ENCODE data around the gene ZNF783. TPM values are rescaled to one million over a fixed set of nuclear protein-coding genes. Genes with fewer than 3 reads are reported as not detected.

ZNF783 gene
- total RNA-seq, 6 experiments from 2014 or later = 7.8 to 8.9 (median 8.5) TPM

DNA sequence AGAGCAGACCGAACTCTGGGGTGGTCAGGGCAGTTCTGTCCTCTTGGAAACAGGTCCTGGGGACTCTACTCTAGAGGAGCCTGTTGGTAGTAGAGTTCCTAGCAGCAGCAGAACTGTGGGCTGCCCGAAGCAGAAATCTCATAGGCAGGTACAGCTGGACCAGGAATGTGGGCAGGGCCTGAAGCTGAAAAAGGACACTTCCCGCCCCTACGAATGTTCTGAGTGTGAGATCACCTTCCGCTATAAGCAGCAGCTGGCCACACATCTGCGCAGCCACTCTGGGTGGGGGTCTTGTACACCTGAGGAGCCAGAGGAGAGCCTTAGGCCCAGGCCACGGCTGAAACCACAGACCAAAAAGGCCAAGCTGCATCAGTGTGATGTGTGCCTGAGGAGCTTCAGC is 8.3 kb upstream of the ZNF783 start:
- no peaks in the 10 kb centered on the region for H3K9me3 Mint-ChIP-seq
- TF ChIP-seq, protein P1, sequence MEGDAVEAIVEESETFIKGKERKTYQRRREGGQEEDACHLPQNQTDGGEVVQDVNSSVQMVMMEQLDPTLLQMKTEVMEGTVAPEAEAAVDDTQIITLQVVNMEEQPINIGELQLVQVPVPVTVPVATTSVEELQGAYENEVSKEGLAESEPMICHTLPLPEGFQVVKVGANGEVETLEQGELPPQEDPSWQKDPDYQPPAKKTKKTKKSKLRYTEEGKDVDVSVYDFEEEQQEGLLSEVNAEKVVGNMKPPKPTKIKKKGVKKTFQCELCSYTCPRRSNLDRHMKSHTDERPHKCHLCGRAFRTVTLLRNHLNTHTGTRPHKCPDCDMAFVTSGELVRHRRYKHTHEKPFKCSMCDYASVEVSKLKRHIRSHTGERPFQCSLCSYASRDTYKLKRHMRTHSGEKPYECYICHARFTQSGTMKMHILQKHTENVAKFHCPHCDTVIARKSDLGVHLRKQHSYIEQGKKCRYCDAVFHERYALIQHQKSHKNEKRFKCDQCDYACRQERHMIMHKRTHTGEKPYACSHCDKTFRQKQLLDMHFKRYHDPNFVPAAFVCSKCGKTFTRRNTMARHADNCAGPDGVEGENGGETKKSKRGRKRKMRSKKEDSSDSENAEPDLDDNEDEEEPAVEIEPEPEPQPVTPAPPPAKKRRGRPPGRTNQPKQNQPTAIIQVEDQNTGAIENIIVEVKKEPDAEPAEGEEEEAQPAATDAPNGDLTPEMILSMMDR (IDR thresholded peaks at IDR 0.05) = no peak
- no peak for DNase-seq

DNA sequence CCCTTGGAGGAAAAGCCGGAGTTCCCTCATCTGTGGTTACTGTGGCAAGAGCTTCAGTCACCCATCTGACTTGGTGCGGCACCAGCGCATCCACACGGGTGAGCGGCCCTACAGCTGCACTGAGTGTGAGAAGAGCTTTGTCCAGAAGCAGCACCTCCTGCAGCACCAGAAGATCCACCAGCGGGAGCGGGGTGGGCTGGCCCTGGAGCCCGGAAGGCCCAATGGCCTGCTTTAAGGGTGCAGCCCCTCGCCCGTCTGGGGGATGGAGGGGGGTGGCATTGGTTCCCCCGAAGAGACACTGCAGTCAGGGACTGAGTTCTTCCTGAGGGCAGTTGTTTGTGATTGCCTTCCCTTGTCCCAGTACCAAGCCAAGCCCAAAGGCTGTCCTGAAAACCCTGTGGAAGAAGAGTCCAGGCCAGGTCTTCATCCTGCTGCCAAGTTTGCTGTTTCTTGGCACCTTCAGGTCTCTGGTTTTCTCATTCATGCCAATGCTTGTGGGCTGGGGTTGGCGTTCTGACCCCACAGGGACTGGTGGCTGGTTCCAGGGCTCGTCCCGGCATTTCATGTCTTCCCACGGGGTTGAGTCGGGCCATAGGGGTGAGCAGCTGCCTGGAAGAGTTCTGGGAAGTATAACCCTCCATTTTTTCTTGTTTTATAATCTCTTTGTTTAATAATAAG is 7.7 kb upstream of the ZNF783 start:
- Mint-ChIP-seq H3K27me3 (ENCODE audit: insufficient read depth) (no peaks in the 10 kb centered on the region), H3K4me3 (no peak overlapping the region), H3K9me3 (no peaks in the 10 kb centered on the region), H3K36me3 (ENCODE audit: low read depth) (peaks cover 21% of the 10 kb centered on the region), H3K27ac (no peak overlapping the region), H3K4me1 (ENCODE audit: low read depth) (peaks cover 25% of the 10 kb centered on the region)
- DNase-seq = no peak
- TF ChIP-seq, protein P1 (IDR thresholded peaks at IDR 0.05) = no peak

More for the DNA sequence above, 8.3 kb upstream of the ZNF783 start:
- Mint-ChIP-seq H3K27ac (no peak overlapping the region), H3K4me3 (no peak overlapping the region), H3K27me3 (ENCODE audit: insufficient read depth) (no peaks in the 10 kb centered on the region), H3K36me3 (ENCODE audit: low read depth) (peaks cover 21% of the 10 kb centered on the region), H3K4me1 (ENCODE audit: low read depth) (peaks cover 29% of the 10 kb centered on the region)

DNA sequence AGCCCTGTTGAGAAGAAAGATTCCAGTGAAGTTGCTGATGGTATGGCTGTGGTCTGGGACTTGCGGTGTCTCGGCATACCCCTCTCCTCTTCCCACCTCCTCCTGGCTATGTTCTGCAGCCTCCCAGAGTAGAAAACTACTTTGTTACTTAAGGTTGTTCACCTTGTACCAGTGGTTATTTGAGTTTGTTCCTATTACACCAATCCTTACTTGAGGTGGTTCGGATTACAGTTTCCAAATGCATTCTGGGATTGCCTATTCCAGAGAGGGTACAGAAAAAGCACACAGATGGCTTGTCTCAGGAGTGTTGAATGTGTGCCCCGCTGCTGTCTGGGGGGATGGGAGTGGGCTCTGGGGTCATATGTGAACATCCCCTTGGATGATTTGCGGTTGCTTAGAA is 6.8 kb upstream of the ZNF783 start:
- peaks cover 21% of the 10 kb centered on the region for H3K36me3 Mint-ChIP-seq (ENCODE audit: low read depth)
- TF ChIP-seq, protein P1 (IDR thresholded peaks at IDR 0.05) = no peak
- H3K4me1 Mint-ChIP-seq (ENCODE audit: low read depth) = peaks cover 23% of the 10 kb centered on the region
- no peaks in the 10 kb centered on the region for H3K9me3 Mint-ChIP-seq
- no peak for DNase-seq
- no peaks in the 10 kb centered on the region for H3K27me3 Mint-ChIP-seq (ENCODE audit: insufficient read depth)
- no peak overlapping the region for H3K4me3 Mint-ChIP-seq
- H3K27ac Mint-ChIP-seq = no peak overlapping the region

DNA sequence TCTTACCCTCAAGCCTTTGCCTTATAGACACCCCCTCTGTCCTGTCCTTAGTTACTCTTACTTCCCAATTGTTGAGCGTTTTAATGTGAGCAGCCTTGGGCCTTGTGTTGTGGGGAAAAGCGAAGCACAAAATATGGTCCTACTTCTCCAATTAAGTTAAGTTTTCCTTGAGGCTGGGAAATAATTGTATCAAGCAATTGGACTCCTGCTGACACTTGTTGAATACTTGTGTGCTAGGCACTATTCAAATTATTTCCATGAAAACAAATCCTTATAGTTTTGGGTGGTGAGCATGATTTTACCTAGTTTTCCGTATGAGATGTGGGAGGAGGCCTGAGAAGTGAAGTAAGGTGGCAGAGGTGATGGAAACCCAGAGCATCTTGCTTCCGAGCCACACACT is 5.4 kb upstream of the ZNF783 start:
- H3K36me3 Mint-ChIP-seq (ENCODE audit: low read depth) = peaks cover 21% of the 10 kb centered on the region
- peak overlapping the region; percentile 70; the same call in 1 of the 2 replicates for H3K27ac Mint-ChIP-seq
- no peaks in the 10 kb centered on the region for H3K27me3 Mint-ChIP-seq (ENCODE audit: insufficient read depth)
- no peak overlapping the region for H3K4me3 Mint-ChIP-seq
- H3K4me1 Mint-ChIP-seq (ENCODE audit: low read depth) = peaks cover 32% of the 10 kb centered on the region
- no peak for DNase-seq
- TF ChIP-seq, protein P1 (IDR thresholded peaks at IDR 0.05) = no peak
- no peaks in the 10 kb centered on the region for H3K9me3 Mint-ChIP-seq

DNA sequence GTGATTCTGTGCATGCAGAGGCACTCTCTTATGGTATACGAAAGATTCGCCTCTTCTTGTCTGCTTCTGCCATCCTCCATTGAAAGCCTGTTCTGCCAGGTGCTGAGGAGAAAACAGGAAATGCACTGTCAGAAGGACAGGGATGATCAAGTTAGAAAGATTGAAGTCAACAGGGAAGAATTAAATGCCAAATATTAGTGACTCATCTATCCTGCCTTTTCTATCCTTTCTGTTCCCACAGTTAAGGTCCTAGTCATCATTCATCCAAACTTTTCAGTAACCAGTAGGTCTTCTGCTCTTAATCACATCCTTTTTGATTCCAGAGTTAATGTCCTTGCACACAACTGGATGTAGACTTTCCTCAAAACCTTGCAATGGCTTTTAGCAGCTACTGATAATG is 4.8 kb upstream of the ZNF783 start:
- Mint-ChIP-seq H3K9me3 (no peaks in the 10 kb centered on the region), H3K27ac (peak overlapping the region; percentile 70), H3K36me3 (ENCODE audit: low read depth) (peaks cover 17% of the 10 kb centered on the region), H3K4me3 (no peak overlapping the region), H3K27me3 (ENCODE audit: insufficient read depth) (no peaks in the 10 kb centered on the region), H3K4me1 (ENCODE audit: low read depth) (peaks cover 33% of the 10 kb centered on the region)
- peak; percentile 62 for DNase-seq
- TF ChIP-seq, protein P1 (IDR thresholded peaks at IDR 0.05) = no peak
